A204.1 (cell line): ENCODE measurements around the gene PAPOLA.
"Not testable (repeated sequence)": the region's sequence is repeated elsewhere in the genome, so short reads cannot be mapped to it uniquely, and the experiment has no call there.

ENCODE experiments used
- FAIRE-seq: peaks from 2 replicates; lab custom pipeline; 2012; peaks lifted over from hg19 to GRCh38; lab: Jason Lieb, UNC

Gene PAPOLA

DNA sequence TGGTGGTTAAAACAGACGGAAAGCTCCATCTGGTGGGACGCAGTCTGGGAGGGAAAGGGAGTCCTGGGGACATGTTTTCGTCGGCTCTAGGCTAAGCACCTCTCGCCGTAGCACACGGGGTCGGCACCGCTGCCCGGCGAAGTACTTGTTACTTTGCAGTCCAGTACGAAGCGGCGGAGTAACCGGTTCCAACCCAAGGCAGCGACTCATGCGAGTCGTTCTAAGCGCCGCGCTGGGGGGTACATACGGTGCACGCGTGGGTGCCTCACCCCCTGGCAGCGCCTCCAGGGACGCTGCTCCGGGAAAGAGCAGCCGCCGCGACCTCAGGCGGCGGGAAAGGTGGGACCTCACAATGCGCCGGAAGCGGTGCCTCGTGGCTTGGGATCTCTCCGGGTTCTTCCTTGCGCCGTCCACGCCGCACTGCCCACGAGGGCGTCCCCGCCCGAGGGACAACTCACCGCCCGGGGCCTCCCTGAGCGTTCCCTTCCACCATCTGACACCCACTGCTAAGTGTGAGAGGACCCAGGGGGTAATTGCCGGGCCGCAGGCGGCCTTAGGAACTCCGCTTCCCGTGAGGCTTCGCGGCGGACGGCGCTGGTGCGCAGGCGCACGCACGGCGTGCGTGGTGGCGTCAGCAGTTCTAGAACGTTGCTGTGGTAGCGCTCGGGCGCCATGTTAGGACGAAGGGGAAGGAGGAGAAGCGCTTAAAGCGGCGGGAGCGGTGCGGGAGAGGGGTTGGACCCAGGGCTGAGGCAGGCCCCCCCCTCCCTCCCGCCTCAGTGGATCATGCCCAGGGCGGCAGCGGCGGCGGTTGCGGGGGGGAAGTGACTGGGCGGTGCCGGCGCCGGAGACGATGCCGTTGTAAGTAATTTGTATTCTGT lies at the start of gene PAPOLA:
Gene PAPOLA (plus strand): TSS at position 643 of the 881 bp plus-strand sequence. CDS start 211 bp downstream, at position 854.
- no peak for FAIRE-seq

GRCh38 chr14:96452684-96453083 lies 49.5 kb upstream of the PAPOLA start:
- FAIRE-seq: no peak

DNA sequence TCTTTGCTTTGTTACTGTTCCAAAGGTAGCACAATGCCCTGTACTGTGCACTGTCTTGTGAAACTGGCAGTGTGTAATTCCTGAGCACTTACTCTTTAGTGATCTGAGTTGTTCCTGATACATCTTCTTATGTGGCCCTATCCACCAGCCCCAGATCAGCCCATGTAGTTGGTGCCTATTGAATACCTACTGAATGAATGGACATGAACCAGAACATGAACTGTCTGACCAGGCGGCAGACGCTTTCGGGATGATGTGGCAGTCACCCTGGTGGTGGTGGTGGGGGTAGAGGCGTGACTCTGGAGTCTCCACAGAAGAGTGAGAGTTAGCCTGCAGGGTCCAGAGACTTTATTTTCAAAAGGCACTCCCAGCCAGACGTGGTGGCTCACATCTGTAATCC lies 46.6 kb upstream of the PAPOLA start:
- FAIRE-seq: no peak

DNA sequence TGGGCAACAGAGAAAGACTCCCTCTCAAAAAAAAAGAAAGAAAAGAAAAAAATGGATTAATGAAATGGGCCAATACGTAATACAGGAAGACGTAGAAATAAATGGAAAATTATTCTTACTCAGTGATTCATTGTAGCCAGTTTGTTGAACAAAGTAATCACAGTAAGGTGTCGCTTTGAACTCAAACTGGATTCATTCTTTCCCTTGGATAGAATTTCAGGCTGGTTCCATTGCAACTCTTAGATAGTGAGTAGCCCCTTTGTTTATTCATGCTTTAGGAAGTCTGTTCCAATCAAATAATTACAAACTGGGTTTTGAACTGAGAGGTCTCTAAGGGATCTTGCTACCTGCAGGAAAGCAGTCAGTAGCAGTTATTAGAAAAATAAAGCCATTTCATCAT lies 42.3 kb upstream of the PAPOLA start:
- no peak for FAIRE-seq

DNA sequence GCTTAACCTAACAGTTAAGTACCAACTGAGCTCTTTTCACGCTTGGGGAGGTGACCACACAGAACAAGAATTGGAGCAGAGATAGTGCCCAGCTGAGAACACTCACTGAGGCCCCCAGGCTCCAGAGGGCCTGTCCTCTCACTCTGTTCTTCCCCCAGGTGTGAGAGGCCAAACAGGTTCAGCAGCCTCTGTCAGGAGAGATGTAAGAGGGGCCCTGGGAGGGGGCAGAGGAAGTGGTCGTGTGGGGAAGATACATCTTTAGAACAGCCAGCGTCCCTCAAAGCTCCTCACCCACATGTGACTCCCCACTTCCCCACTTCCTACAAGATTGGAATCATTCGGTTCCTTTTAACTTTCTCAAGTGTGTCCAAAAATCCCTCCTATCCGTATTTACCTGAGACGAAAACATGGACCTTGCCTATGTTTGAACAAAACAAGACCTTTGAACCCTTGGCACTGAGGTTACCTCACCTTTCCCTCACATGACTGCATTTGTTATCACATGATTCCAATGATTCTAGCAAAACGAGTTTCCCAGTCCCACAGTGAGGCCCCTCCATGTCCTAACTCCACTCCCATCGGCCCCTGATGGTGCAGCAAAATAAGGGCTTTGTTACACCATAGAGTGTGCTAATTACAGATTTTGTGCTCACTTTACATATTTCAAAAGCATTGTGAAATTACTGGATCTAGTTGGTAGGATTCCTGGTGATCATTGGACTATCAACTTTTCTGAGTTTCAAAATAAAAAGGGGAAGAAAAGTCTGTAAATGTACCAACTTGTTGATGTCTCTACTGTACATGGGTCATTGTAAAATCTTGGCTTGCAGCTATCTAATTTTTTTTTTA lies 40.0 kb upstream of the PAPOLA start:
- no peak for FAIRE-seq

GRCh38 chr14:96464136-96464535 lies 38.0 kb upstream of the PAPOLA start:
- no peak for FAIRE-seq

DNA sequence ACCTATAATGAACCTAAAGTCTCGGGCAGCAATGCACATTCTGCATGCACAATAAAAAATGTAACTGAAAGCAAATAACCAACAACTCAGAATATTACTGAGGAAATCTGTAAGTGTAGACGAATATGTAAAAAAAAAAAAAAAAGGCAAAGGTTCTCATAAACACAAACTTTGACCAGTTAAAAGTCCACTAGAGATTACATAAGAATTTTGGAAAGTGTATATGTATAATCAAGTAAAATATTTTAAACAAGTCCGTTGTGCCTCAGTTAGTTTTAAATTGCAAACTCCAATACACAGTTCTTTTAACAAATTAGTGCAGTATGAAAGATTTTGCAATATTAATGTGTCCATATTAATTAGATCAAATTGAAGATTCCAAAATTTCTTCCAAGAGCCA lies 35.3 kb upstream of the PAPOLA start:
- FAIRE-seq: no peak

GRCh38 chr14:96470331-96470730 lies 31.9 kb upstream of the PAPOLA start:
- FAIRE-seq: no peak

DNA sequence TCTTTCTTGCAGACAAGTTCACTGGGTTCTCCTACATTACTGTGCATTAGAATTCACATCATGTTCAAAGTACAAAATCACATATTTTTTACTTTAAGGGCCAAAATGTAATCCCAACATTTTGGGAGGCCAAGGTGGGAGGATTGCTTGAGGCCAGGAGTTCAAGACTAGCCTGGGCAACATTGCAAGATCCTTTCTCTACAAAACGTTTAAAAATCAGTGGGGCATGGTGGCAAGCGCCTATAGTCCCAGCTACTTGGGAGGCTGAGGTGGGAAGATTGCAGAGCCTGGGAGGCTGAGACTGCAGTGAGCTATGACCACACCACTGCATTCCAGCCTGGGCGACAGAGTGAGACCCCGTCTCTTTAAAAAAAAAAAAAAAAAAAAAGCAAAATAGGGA lies 31.2 kb upstream of the PAPOLA start:
- FAIRE-seq: not testable (repeated sequence)

DNA sequence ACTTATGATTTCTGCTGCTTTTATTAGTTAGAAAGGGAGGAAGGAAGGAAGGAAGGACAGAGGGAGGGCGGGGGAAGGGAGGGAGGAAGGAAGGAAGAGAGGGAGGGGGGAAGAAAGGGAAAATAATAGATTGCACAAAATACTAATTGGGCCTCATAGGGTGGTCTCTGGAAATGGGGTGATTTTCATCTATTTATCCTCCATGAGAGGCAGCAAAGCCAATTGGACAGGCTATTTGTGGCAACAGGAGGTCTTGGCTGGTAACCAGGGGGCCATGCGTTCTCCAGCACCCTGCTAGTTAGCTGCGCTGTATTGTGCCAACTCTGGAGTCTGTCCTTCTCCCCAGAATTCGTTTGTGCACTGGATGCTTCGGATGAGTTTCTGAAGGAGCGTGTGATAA lies 24.1 kb upstream of the PAPOLA start:
- FAIRE-seq: no peak

DNA sequence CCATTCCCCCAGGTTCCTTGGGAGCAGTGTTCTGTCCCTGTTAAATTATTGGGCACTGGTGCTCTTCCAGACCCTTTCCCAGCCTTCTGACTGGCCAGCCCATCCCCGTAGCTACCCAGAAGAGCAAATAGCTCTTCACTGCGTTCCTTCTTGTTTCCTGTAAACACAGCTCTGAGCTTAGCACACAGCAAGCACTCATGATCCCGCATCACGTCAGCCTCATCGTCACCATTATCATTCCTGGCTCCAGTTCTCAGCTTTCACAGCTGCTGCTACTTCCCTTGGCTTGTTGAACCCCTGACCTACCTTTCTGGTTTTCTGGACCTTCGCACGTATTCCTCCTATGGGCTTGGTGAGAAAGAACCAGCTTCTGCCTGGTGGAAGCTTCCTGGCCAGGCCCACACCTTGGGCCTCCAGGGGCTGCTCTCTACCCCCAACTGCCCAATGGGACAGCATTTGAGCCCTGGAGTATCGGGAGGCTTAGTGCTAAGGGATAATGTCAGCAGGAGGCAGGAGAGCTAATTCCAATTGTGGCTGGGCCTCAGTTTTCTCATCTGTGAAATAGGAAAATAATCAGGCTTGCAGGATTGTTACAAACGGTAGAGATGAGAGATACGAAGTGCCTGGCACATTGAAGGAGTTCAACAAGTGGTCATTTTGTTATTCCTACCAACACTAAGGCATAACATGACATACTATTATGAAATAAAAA lies 22.6 kb upstream of the PAPOLA start:
- FAIRE-seq: no peak

GRCh38 chr14:96481731-96482314 lies 20.4 kb upstream of the PAPOLA start:
- FAIRE-seq: no peak

DNA sequence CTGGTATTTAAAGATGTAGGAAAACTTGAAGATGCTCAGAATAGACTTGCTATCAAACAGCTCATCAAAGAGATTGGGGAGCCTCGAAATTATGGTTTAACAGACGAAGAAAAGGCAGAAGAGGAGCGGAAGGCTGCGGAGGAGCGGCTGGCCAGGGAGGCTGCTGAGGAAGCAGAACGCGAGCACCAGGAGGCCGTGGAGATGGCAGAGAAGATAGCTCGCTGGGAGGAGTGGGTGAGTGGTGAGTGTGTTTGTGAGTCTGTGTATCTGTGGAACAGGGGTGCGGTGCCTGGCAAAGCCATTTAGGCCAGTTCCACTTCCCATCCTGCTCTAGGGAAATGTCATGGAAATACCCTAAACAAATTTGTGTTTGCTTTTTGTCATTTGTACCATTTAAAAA lies 19.2 kb upstream of the PAPOLA start:
- no peak for FAIRE-seq

GRCh38 chr14:96484399-96484798 lies 17.8 kb upstream of the PAPOLA start:
- FAIRE-seq: no peak

DNA sequence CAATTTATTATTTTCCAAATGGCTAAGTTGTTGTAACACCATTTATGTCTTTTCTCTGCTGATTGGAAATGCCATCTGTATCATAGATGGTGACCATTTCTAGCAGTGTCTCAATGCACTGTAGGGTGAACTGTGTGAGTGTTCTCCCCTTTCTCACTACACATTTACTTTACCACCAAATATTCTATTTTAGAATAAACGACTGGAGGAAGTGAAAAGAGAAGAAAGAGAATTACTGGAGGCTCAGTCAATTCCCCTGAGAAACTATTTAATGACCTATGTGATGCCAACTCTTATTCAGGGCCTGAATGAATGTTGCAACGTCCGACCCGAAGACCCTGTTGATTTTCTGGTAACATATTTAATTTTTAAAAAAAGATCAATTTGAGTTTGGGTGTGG lies 15.5 kb upstream of the PAPOLA start:
- FAIRE-seq: no peak

GRCh38 chr14:96489327-96489726 lies 12.9 kb upstream of the PAPOLA start:
- no peak for FAIRE-seq

DNA sequence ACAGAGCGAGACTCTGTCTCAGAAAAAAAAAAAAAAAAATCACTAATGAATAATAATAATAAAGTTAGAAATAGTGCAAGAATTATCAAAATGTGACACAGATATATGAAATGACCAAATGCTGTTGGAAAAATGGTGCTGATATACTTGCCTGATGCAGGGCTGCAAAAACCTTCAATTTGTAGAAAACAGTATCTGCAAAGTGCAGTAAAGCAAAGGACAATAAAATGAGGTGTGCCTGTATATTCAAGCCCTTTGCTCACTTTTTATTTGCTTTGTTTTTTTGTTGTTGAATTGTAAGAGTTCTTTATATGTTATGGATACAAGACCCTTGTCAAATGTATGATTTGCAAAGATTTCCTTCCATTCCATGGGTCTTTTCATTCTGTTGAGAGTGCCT lies 9.0 kb upstream of the PAPOLA start:
- FAIRE-seq: no peak

DNA sequence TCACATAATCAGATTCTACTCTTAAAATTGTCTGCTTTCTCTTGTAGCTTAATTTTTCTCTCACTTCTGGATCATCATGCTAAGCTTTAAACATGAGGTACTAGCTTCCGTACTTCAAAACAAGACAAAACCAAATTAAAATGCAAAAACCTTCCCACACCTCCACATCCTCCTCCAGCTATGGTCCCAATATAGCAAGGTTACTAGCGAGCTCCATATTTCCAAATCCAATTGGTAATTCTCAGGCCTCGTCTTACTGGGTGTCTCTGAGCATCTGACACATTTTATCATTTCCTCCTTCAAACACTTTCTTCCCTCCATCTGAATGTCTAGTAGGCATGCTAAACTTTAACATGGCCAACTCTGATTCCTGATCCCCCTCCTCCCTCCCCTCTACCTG lies 7.9 kb upstream of the PAPOLA start:
- no peak for FAIRE-seq

DNA sequence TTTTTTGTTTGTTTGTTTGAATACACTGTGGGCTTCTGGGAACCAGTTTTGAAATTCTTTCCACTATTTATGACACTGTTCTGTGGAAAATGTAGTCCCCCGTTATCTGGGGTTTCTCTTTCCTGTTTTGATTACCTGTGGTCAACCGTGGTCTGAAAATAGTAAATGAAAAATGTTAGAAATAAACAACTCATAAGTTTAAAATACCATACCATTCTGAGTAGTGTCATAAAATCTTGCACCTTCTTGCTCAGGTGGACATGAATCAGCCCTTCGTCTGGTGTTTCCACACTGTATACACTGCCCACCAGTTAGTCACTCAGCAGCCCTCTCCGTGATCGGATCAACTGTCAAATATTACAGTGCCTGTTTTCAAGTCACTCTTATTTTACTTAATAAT lies 5.1 kb upstream of the PAPOLA start:
- no peak for FAIRE-seq

GRCh38 chr14:96497586-96497985 lies 4.6 kb upstream of the PAPOLA start:
- FAIRE-seq: no peak

DNA sequence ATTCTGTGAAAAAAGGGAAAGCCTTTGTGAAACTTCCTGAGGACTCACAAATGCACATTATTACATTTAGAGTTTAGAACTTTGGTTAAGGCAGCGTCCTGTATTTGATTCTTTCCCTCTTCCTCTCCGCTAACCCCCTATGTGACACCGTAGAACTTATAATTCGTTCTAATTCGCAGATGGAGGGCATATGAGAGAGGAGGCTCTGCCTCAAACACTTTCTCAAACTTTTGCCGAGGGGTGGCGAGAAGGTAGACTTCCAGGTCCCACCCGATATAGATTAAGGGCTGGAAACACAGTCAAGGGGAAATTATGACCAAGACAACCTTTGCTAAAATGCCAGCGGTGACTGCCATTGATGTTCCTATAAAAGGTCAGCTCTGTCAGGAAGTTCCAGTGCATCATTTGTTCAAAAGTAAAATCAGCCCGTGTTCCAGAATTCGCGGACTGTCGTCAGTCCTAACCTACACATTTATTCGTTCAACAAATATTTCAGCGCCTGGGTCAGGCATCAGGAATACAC lies 904 bp upstream of the PAPOLA start:
- FAIRE-seq: no peak
